K562 (cell line): Measurements from ENCODE around the gene TBXA2R. TPM values are rescaled to one million over a fixed set of nuclear protein-coding genes. Genes with fewer than 3 reads are reported as not detected.

Experiments
- ATAC-seq: fragments of 200-7000 bp; cut with Tn5 transposase; 3 replicates; pipeline ENCODE4 v1.9.1; 2020; ENCODE audit warnings: moderate library complexity
- BruUV-seq: library from RNA; stranded (reverse); fragments of 400-500 nt; replicated peaks from 2 replicates; lab custom pipeline; 2021; lab: Mats Ljungman, UMichigan
- CTCF ChIA-PET: fragments of 300-600 bp; formaldehyde crosslinking; extraction: SDS; loops from one replicate; lab custom pipeline; 2021; ENCODE audit warnings: low intra/inter-chr PET ratio; lab: Yijun Ruan, JAX
- POLR2A ChIA-PET: fragments of 300-600, 350-650 bp; sonication (Branson Sonifier 250); formaldehyde crosslinking; extraction: SDS; loops from one replicate; lab custom pipeline; 2021; ENCODE audit warnings: antibody characterized with exemption, inconsistent platforms; lab: Yijun Ruan, JAX
- DNase-seq, 4 experiments: peaks; one replicate each; pipeline versions ENCODE4 v3.0.0 to v3.0.0-alpha.2; 2011 to 2018; ENCODE audit warnings: low spot score in 3 of 4, mixed read lengths in 3 of 4; ENCODE audit errors: extremely low read depth in 1 of 4
- FAIRE-seq: peaks from 2 replicates; lab custom pipeline; 2011; peaks lifted over from hg19 to GRCh38; lab: Jason Lieb, UNC
- H2AFZ ChIP-seq: 2 replicates; pipeline ENCODE4 v1.6.0; 2011; ENCODE audit warnings: low read depth, low read length, control low read depth, inconsistent platforms
- H3K27ac ChIP-seq: fragments of 200-600 bp; 3 replicates; pipeline ENCODE4 v1.8.0; 2011; ENCODE audit warnings: low read depth, mild to moderate bottlenecking, control low read depth, inconsistent platforms, low read length, moderate library complexity, mixed read lengths; ENCODE audit errors: extremely low read depth
- H3K27me3 ChIP-seq, 2 experiments: fragments of 300-600 bp in 1 of 2; 2 replicates in 1 of 2; 3 replicates in 1 of 2; pipeline versions ENCODE4 v1.6.0 to v1.8.0; 2011; ENCODE audit warnings: inconsistent platforms in 2 of 2, low read length in 2 of 2, mild to moderate bottlenecking in 1 of 2, mixed read lengths in 1 of 2, moderate library complexity in 1 of 2; ENCODE audit not compliant: control insufficient read depth in 2 of 2, insufficient read depth in 2 of 2
- H3K36me3 ChIP-seq: fragments of 300-600 bp; 3 replicates; pipeline ENCODE4 v1.8.0; 2011; ENCODE audit warnings: mild to moderate bottlenecking, low read length, inconsistent platforms; ENCODE audit not compliant: control insufficient read depth, insufficient read depth
- H3K4me1 ChIP-seq, 2 experiments: fragments of 200-600 bp in 1 of 2; replicated peaks in 1 of 2; 2 replicates in 1 of 2; 3 replicates in 1 of 2; pipeline versions ENCODE4 v1.5.1 to v1.8.0; 2011; ENCODE audit warnings: inconsistent platforms in 2 of 2, low read length in 2 of 2, mild to moderate bottlenecking in 1 of 2, mixed read lengths in 1 of 2, moderate library complexity in 1 of 2; ENCODE audit not compliant: control insufficient read depth in 2 of 2, insufficient read depth in 2 of 2
- H3K4me2 ChIP-seq: 2 replicates; pipeline ENCODE4 v1.6.1; 2011; ENCODE audit warnings: low read length, control low read depth, inconsistent platforms, mixed read lengths; ENCODE audit not compliant: insufficient read depth
- H3K4me3 ChIP-seq: fragments of 200-600 bp; sonication (generic), shearing (Covaris generic); 2 replicates; pipeline ENCODE4 v1.5.1; 2016; ENCODE audit warnings: control low read depth, inconsistent platforms
- H3K79me2 ChIP-seq: fragments of 200-600 bp; 3 replicates; pipeline ENCODE4 v1.8.0; 2011; ENCODE audit warnings: low read length, inconsistent platforms; ENCODE audit not compliant: control insufficient read depth, insufficient read depth
- H3K9ac ChIP-seq, 2 experiments: 2 replicates each; pipeline versions ENCODE4 v1.6.0 to v1.6.1; 2011; ENCODE audit warnings: low read depth in 2 of 2, low read length in 2 of 2, control low read depth in 1 of 2, inconsistent platforms in 1 of 2, mild to moderate bottlenecking in 1 of 2, mixed read lengths in 1 of 2; ENCODE audit not compliant: insufficient read depth in 1 of 2
- H3K9me1 ChIP-seq: one replicate; pipeline ENCODE4 v1.6.0; 2011; ENCODE audit warnings: inconsistent platforms, mild to moderate bottlenecking, low read length, moderate library complexity; ENCODE audit not compliant: control insufficient read depth, insufficient read depth
- H3K9me3 ChIP-seq: replicated peaks from 2 replicates; pipeline ENCODE4 v1.5.1; 2011; ENCODE audit warnings: low read depth, low read length, inconsistent platforms; ENCODE audit not compliant: control insufficient read depth, insufficient read depth
- H4K20me1 ChIP-seq: replicated peaks from 2 replicates; pipeline ENCODE4 v1.6.1; 2011; ENCODE audit warnings: low read length, inconsistent platforms, mixed read lengths; ENCODE audit not compliant: control insufficient read depth, insufficient read depth
- BACH1 ChIP-seq: fragments of 200-800 bp; sonication (Bioruptor generic); IDR thresholded peaks from 2 replicates; pipeline ENCODE4 v1.6.1; 2016; ENCODE audit warnings: missing genetic modification characterization, missing compliant biosample characterization
- BHLHE40 ChIP-seq: IDR thresholded peaks from 2 replicates; pipeline ENCODE4 v1.6.1; 2011; ENCODE audit warnings: low read length, improper control_type of control experiment
- E2F3 ChIP-seq: fragments of 250-450 bp; sonication (Bioruptor Pico); IDR thresholded peaks from 2 replicates; pipeline ENCODE4 v1.4.0; 2020; ENCODE audit warnings: mild to moderate bottlenecking
- ETV6 ChIP-seq, 3 experiments: fragments of 150-350 bp in 1 of 3; sonication (generic) in 1 of 3; formaldehyde crosslinking in 1 of 3; IDR thresholded peaks; 2 replicates each; pipeline versions ENCODE4 v1.6.1 to v1.8.0; 2014 to 2022; ENCODE audit warnings: borderline replicate concordance in 2 of 3, low read depth in 2 of 3, antibody characterized with exemption in 1 of 3, low read length in 1 of 3, mild to moderate bottlenecking in 1 of 3, missing genetic modification reagents in 1 of 3
- EWSR1 ChIP-seq: fragments of 450-650 bp; IDR thresholded peaks from 2 replicates; pipeline ENCODE4 v1.6.1; 2018; ENCODE audit warnings: borderline replicate concordance, mild to moderate bottlenecking, low read depth, moderate library complexity; ENCODE audit not compliant: partially characterized antibody
- MBD2 ChIP-seq: sonication (generic); IDR thresholded peaks from 2 replicates; pipeline ENCODE4 v1.6.1; 2016; ENCODE audit warnings: low read depth, borderline replicate concordance
- PHB2 ChIP-seq: fragments of 450-650 bp; IDR thresholded peaks from 2 replicates; pipeline ENCODE4 v1.6.1; 2017; ENCODE audit warnings: low read depth
- POLR2AphosphoS5 ChIP-seq: IDR thresholded peaks from 2 replicates; pipeline ENCODE4 v1.6.1; 2011; ENCODE audit warnings: mild to moderate bottlenecking, low read depth, low read length, moderate library complexity; ENCODE audit not compliant: control insufficient read depth, insufficient read depth
- POU5F1 ChIP-seq: fragments of 150-350 bp; IDR thresholded peaks from 2 replicates; pipeline ENCODE4 v1.6.1; 2014; ENCODE audit warnings: borderline replicate concordance, low read length, low read depth, mild to moderate bottlenecking; ENCODE audit not compliant: partially characterized antibody
- ZNF354B ChIP-seq: fragments of 250-450 bp; sonication (Bioruptor Pico); IDR thresholded peaks from 2 replicates; pipeline ENCODE4 v1.4.0; 2020
- ZNF695 ChIP-seq: fragments of 450-650 bp; formaldehyde crosslinking; IDR thresholded peaks from 2 replicates; pipeline ENCODE4 v1.4.0; 2020; ENCODE audit warnings: mild to moderate bottlenecking, moderate library complexity
- WGBS: fragments of 100-300 bp; shearing (Covaris generic); methylation state at CpG from one replicate; pipeline ENCODE4 v1.1.6; 2016; ENCODE audit warnings: low coverage, mixed read lengths; ENCODE audit not compliant: insufficient coverage; ENCODE audit errors: missing lambda C conversion rate; 5-methylcytosine and 5-hydroxymethylcytosine counted together
- in situ Hi-C: fragments of 300-500 bp; cut with MboI; formaldehyde crosslinking; loops from 4 replicates; pipeline ENCODE4 v1.15.0; 2018; ENCODE audit warnings: inconsistent platforms, mixed read lengths
- intact Hi-C: fragments of 100-400 bp; cut with micrococcal nuclease; formaldehyde crosslinking; loops from 2 replicates; pipeline ENCODE4 v1.14.2; 2022
- polyA plus RNA-seq, 8 experiments: library from polyadenylated mRNA; depleted of rRNA in 4 of 8; stranded (reverse) in 5 of 8; unstranded in 3 of 8; fragments of >200 nt; fragmentation: Nextera tagmentation in 2 of 8; fragmentation: Illumina TruSeq in 1 of 8; extraction: Ambion mirVana in 2 of 8; extraction: Trizol in 1 of 8; gene quantifications; 2 replicates each; pipeline versions ENCODE4 v1.2.1 to v1.2.3, GENCODE V29; 2011 to 2014; ENCODE audit warnings: inconsistent platforms in 1 of 8, missing spikeins in 1 of 8
- total RNA-seq, 7 experiments: library from RNA; depleted of rRNA in 6 of 7; stranded (reverse); fragments of >200 nt in 6 of 7; fragmentation: Illumina TruSeq in 2 of 7; extraction: Trizol in 2 of 7; gene quantifications; 2 replicates each; pipeline versions ENCODE4 v1.2.1 to v1.2.3, GENCODE V29; 2011 to 2021; ENCODE audit warnings: low replicate concordance in 1 of 7
- TF ChIP-seq, protein P1 (sequence below): fragments of 200-800 bp; sonication (Bioruptor generic); IDR thresholded peaks from 2 replicates; pipeline ENCODE4 v1.6.1; 2017; ENCODE audit warnings: missing genetic modification characterization, missing compliant biosample characterization
- TF ChIP-seq, protein P2 (sequence below): fragments of 450-650 bp; IDR thresholded peaks from 2 replicates; pipeline ENCODE4 v1.6.1; 2016; ENCODE audit warnings: borderline replicate concordance
- TF ChIP-seq, protein P3 (sequence below): fragments of 450-650 bp; IDR thresholded peaks from 2 replicates; pipeline ENCODE4 v1.7.0; 2016; ENCODE audit warnings: borderline replicate concordance

TBXA2R gene
- total and polyA plus RNA-seq, 9 of the 15 experiments (the other 6 are each of a cell fraction or from before 2014, with no cell fraction given): 1.5 to 24.0 (median 2.8) TPM

DNA sequence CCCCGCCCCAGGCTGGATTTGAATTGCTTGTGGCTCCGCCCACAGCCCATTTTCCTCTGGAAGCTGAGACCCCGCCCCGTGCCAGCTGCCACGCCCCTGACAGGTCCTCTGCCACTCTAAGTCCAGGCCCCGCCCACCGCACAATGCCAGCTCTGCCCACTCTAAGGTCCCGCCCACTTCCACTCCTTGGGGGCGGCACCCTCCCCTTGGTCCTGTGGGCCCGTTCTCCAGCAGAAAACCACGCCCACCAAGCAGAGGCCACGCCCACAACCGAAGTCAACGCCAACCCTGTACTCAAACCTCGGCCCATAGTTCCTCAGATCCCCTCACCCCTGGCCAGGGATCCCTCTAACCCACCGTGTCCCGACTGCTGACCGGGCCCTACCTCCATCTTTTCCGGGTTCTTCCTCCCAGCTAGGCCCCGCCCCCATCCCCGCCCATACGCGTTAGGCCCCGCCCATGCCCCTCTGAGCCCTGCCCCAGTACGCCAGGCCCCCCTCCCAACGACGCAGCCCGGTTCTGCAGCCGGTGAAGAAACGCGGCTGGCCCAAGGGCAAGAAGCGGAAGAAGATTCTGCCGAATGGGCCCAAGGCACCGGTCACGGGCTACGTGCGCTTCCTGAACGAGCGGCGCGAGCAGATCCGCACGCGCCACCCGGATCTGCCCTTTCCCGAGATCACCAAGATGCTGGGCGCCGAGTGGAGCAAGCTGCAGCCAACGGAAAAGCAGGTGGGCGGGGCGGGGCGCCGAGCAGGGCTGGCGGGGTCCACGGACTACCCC is 32.6 kb downstream of the TBXA2R start:
- Histone ChIP-seq H3K4me3 (peak overlapping the region; percentile 98), H3K27me3 (no peaks in the 10 kb centered on the region), H3K4me2 (peak overlapping the region; percentile 81), H3K36me3 (peaks cover 44% of the 10 kb centered on the region), H3K9ac (peak overlapping the region; percentile 78 to 96), H3K9me3 (no peaks in the 10 kb centered on the region), H3K9me1 (peaks cover under 1% of the 10 kb centered on the region), H4K20me1 (peaks cover 3% of the 10 kb centered on the region; the same call in 1 of the 2 replicates), H3K27ac (peak overlapping the region; percentile 93), H3K79me2 (peaks cover 20% of the 10 kb centered on the region), H2AFZ (peak overlapping the region; percentile 67), H3K4me1 (peaks cover 20 to 71% of the 10 kb centered on the region in 2 experiments)
- CTCF ChIA-PET: interaction anchor here (0.6 kb wide), 1 partner anchor 30 kb away, joined by 4 read pairs; no protein-coding TSS in a partner anchor
- peak; percentile 74 for ATAC-seq
- intact Hi-C loops (loop anchor here (2.0 kb wide), 1 partner anchor 17 kb away; the partner anchor contains the start of gene MFSD12), in situ Hi-C loops (no loop called here)
- 33% methylated on average over 34 of the region's 55 CpGs for WGBS
- POLR2A ChIA-PET: interaction anchor here (0.6 to 2.1 kb wide), 6 partner anchors 13 to 159 kb away, joined by 3 to 11 read pairs (median 4); partner anchors contain the start of gene SMIM44
- no TSS peak for BruUV-seq
- peak; percentile 88 to 97 (median 92) for DNase-seq
- peak; percentile 99 for FAIRE-seq
- TF ChIP-seq ZNF695 (CRISPR knock-in tag) (no peak), PHB2 (no peak), ZNF354B (no peak), POLR2AphosphoS5 (no peak), ETV6 (IDR thresholded peaks at IDR 0.05; ENCODE audit: borderline replicate concordance in 1 of 2, low read depth in 2 of 2, low read length in 1 of 2) (no peak), ETV6 (CRISPR knock-in tag; IDR thresholded peaks at IDR 0.05; ENCODE audit: borderline replicate concordance) (no peak), E2F3 (CRISPR knock-in tag) (no peak), EWSR1 (no peak), MBD2 (0 out of 2 replicates have a peak, but pooled peaks have one; percentile 47), POU5F1 (no peak), BACH1 (no peak), BHLHE40 (no peak)
- TF ChIP-seq, protein P1, sequence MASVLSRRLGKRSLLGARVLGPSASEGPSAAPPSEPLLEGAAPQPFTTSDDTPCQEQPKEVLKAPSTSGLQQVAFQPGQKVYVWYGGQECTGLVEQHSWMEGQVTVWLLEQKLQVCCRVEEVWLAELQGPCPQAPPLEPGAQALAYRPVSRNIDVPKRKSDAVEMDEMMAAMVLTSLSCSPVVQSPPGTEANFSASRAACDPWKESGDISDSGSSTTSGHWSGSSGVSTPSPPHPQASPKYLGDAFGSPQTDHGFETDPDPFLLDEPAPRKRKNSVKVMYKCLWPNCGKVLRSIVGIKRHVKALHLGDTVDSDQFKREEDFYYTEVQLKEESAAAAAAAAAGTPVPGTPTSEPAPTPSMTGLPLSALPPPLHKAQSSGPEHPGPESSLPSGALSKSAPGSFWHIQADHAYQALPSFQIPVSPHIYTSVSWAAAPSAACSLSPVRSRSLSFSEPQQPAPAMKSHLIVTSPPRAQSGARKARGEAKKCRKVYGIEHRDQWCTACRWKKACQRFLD: 0 out of 2 replicates have a peak, but pooled peaks have one; percentile 29
- TF ChIP-seq, protein P2, sequence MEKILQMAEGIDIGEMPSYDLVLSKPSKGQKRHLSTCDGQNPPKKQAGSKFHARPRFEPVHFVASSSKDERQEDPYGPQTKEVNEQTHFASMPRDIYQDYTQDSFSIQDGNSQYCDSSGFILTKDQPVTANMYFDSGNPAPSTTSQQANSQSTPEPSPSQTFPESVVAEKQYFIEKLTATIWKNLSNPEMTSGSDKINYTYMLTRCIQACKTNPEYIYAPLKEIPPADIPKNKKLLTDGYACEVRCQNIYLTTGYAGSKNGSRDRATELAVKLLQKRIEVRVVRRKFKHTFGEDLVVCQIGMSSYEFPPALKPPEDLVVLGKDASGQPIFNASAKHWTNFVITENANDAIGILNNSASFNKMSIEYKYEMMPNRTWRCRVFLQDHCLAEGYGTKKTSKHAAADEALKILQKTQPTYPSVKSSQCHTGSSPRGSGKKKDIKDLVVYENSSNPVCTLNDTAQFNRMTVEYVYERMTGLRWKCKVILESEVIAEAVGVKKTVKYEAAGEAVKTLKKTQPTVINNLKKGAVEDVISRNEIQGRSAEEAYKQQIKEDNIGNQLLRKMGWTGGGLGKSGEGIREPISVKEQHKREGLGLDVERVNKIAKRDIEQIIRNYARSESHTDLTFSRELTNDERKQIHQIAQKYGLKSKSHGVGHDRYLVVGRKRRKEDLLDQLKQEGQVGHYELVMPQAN: no peak
- TF ChIP-seq, protein P3, sequence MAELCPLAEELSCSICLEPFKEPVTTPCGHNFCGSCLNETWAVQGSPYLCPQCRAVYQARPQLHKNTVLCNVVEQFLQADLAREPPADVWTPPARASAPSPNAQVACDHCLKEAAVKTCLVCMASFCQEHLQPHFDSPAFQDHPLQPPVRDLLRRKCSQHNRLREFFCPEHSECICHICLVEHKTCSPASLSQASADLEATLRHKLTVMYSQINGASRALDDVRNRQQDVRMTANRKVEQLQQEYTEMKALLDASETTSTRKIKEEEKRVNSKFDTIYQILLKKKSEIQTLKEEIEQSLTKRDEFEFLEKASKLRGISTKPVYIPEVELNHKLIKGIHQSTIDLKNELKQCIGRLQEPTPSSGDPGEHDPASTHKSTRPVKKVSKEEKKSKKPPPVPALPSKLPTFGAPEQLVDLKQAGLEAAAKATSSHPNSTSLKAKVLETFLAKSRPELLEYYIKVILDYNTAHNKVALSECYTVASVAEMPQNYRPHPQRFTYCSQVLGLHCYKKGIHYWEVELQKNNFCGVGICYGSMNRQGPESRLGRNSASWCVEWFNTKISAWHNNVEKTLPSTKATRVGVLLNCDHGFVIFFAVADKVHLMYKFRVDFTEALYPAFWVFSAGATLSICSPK: no peak
